Hypothalamus (tissue), 51 donors: ENCODE data around the gene CXXC5.

Source experiments
- DNase-seq, 51 donors: peaks; one replicate each; lab custom pipeline; 2025; lab: John Stamatoyannopoulos, UW

Gene CXXC5

DNA sequence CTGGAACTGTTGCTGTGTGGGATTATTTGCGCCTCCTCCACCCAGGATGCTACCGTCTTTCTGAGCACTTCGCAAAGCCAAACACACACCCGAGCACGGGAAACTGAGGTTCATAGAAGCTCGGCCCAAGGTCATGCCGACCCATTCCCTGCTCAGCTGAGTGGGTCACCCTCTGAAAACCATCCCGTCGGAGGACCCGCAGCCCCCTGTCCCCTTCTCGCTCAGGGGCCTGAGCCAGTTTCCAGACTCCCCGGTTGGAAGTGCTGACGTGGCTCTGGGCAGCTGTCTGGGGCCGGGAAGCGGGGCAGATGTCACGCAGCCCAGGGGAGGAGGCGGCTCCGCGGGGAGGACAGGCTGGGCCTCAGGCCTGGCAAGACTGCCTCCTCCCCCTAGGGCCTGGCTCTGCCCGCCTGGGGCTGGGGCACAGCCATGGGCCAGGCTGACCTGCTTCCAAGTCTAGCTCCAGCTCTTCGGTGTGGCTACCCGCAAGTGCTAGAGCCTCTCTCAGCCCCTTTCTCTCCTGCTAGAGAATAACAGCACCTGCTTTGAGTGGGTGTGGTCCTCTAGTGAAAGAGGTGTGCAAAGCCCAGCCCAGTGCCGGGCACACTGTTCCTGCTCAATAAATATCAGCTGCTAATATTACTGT, 9.9 kb upstream of the CXXC5 start:
- peak in 42 of 51 donors; percentile 45 to 91 (median 79) for DNase-seq

DNA sequence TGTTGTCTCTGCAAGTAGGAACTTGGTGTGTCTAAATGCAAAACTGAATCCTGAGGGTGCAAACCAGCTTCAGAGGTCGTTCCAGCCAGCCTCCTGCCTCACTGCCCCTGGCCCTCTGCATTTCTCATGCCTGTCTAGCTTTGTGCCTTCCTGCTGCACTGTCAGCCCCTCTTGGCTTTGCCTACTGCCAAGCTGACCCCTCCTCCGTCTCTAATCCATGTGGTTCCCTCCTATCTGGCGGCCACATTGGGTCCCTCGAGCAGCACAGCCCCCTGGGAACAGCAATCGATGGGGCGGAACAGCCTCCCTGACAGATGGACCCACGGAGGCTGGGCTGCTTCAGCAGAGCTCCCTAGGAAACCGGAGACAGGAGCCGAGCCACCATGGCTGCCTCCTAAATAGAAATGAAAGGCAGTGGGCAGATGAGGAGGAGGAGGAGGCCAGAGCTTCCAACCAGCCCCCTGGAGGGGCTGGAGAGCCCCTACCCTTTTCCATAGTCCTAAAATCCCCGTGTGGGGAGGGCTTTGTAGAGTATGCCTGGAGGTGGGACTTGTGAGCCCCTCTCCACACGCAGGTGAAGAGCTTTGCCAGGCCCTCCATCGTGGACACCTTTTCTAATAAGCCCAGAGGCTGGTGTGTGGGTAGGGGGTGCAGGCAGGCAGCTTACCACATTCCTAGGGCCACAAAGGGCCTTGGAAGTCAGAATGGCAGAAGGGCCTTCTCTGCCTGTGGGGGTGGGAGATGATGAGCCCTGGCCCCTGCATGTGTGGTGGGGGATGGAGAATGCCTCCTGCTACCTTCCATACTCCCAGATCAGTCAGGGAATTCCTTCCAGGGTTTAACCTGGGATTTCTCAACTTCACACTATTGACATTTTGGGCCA, 9.2 kb upstream of the CXXC5 start:
- DNase-seq: no peak

DNA sequence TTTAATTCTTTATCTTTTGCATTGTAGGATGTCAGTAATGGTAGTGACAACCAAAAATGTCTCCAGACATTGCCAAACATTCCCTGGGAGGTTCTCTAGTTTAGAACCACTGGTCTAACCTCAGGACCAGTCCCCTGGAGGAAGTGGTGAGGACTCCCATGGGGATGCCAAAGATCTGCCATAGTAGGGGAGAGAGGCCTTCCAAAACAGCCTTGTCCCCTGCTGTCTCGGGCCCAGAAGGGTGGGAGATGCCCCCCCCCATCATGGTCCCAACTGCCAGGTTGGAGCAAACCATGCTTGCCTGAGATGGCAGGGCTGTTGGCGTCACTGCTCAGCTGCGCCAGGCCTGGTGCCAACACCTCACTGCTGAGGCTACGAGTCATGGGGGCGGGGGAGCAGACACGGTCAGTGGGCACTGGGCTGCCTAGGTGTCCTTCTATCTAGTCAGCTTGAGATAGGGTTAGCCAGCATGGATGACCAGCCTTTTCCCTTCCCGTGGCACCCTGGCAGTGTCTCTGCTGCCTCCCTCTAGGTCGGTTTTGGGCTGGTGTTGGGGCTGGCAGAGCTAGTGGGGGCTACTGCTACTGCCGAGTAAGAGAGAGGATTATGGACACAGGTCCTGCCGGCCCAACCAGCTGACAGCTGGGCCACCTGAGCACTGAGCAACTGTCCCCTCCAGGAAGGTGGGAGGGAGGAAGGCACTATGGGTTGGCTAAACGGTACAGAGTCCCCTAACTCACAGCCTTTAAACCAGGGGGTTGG, 8.3 kb upstream of the CXXC5 start:
- DNase-seq: peak in 26 of 51 donors; percentile 28 to 72 (median 54)

DNA sequence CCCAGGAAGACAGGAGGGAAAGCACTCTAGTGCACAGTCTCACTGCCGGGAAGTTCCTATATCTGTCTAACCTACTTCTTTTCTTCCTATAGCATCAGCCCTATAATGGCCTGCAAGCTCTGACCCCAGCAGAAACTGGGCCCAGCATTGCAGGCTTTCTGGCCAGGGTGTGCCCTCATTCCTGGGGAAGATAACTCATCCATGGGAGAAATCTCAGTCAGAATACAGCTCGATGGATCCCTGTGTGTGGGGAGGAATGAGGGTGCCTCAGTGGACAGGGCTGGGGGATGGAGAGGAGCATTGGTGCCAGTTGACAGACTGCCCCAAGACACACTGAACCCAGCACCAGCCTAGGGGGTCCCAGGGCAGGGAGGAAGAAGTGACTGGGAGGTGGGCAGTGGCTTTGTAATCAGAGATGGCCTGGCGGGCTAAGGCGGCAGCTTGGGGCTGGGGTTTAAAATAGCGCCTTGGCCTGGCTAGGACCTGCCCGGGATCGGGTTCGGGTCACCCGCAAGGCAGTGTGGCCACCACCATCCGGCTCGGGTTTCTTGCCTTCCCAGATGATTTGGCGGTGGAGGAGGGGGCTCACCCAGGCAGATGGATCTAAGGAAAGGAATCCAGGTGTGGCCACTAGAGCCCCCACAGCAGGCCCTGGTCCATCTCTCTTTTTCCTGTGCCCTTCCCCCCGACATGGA, 7.6 kb upstream of the CXXC5 start:
- DNase-seq: no peak

DNA sequence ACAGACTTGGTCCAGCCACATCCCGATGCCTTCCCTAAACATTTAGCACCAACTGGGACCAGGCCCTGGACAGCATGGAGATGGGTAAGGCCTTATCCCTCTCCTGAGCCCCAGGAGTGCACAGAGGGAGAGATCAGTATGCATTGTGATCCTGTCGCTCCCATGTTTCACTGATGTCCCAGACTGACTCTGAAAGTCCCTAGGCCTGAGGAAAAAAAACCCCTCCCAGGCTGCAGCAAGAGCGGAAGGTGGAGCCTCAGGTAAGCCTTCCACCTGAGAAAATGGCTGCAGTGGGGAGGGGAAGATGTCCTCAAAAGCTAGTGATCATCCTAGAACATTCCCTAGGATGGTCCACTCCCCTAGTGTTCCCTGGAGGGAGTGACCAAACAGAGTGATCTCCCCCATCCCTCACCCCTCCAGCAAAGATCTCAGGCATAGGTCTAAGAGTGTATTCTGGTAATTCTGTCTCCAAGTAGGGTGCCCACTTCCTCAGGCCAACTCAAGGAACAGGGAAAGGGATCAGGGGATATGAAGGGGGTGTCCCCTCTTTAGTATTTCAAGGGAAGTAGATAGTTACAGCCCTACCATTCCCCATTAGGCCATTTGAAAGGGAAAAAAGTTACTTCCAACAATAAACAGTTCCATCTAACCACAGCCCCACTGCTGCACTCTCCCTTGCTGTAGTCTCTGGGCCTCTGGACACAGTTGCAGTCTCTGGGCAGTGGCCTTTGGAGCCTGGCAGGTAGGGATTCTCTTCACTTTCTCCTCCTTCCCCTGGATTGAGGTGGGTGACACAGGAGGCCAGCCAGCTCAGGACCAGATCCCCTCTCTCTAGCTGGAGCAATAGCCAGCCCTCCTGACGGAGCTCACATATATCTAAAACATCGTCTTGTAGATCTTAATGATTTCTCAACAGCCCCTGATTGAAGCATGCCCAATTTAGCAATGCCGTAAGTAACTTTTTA, 6.8 kb upstream of the CXXC5 start:
- DNase-seq: no peak

DNA sequence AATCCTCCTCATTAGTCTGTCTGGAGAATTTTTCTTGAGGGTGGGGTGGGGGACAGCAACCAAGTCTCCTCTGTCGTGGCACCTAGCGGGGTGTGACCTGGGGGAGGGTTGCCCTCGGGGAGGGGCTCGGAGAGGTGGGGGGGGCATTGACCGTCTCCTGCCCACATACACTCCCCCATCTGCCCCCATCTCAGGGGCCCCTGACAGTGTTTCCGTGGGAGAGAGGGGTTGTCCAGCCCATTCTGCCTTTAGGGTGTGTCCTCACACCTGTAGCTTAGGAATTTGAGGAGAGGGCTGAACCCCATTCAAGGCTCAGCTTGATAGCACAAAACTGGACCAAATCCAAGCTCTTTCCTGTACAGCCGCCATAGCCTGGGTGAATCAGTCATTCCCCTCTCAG, 5.9 kb upstream of the CXXC5 start:
- DNase-seq: no peak

DNA sequence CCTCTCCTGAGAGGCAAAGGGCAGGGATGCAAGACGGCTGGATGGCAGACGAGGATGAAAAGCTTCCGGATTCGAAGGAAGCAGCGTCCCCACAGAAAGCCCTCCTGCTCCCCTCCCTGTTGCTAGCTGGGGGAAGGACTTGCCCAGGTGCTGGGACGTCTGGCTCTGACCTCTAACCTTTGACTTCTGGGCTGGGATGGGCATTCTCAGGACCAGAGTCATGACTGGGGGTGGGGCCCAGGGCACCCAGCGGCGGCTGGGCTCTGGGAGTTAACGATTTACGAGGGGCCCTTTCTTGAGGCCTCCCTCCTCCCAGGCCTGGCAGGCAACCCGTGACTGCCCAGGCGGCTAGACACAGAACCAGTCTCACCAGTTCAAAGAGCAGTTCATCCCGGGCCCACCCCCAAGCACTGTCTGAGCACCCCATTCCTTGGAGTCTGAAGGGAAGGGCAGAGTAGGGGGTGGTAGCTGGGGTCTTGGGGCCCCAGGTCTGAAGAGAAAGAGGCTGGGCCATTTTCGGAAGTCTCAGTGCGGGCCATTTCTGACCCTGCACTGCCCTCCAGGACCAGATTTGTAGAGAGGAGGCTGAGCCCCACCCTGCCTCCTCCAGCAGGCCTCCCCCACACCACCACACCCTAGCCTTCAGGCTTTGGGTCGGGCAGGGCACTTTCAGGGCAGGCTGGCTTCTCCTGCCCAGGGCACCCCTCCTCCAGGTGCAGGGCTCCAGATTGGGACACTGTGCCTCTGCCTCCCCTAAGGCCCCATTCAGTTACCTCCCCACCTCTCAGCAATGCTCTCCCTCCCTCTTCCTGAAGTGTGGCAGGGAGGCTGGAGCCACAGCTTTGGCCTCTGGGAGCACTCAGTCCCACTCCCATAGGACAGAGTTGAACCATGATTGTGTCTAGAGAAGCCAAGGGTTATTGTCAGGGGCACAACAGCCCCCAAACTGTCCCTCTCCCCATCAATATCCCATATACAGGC, 5.0 kb upstream of the CXXC5 start:
- no peak for DNase-seq

DNA sequence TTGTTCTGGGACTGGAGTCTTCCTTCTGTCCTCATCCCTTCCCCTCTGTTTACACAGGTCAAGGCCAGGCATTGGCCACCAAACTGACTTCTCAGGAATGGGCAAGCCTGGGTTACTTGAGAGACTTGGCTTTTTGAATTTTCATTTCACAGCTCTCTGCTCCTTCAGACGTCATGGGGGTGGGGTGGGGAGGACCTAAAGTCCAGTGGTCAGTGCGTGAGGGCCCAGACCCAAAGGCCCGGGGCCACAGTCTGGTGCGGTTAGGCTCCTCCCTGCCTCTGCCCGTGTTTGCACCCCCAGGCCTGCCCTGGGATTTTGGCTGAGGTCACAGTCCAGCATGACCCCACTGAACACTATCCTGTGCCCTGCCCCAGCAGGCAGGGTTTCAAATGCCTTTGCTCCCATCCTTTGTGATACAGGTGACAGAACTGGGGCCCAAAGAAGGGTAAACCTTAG, 4.1 kb upstream of the CXXC5 start:
- DNase-seq: no peak

DNA sequence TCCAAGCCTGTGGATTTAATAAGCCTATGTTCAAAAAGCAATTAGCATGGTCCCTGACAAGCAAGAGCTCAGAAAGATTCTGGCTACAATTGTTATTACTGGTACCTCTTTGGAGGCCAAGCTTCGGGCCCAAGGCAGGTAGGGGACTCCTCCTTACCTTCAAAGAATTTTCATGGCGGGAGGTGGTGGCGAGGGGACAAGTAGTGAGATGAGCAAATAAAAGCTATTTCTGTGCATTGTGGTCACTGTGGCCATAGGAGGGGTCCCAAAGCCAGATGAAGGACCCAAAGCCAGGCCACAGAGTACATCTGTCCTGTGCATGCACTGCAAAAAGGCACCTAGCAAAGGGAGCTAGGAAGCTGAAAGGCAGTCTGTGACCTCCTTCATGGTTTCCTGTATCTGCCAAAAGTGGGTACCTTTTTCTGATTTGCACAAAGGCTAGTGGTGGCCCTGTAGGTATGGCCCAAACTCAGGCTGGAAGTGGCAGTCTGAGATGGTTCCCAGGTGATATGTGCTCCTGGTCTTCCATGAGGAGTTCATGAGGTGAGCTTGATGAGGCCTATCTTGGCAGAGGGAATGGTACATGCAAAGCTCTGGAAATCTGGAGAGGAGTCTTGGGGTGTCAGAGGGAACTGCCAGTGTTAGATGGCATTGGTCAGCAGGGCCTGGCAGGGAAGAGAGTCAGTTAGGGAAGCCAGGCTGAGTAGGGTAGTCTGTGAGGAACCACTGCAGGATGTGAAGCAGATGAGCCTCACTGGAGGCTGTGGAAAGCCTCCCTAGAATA, 3.3 kb upstream of the CXXC5 start:
- no peak for DNase-seq

DNA sequence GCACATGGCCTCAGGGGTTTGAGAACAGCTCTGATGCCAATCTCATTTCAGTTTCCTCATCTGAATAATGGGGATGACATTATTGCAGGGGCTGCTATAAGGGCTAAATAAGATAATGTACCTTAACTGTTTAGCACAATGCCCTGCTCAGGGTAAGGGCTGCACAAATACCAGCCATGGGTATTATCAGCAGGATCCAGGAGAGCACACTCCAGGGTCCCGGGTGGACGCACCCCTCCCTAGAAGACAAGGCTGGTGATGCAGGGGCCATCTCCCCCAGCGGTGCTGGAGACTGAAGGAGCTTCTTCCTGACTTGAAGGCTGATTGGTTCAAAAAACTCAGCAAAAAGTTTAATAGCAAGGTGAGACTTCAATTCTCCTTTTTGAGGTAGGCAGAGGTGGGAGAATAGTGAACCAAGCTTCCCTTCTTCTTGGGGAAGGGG, 2.7 kb upstream of the CXXC5 start:
- DNase-seq: no peak

DNA sequence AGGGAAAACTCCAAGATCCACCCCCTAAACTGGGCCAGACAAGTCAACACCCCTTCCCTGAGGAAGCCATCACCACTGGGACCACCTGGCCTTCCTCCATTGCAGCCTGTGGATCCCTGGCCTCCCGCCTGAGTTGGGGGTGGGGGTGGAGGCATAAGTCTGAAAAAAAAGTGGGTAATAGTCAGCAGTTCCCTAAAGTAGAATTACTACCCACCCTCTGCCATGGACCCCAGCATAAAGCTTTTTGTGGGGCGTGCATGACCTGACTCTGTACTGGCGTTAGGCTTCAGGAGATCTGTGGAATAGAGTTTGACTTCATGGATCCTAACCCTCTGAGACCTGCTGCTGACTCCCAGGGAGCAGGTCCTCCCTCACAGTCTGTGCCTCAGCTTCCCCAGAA, 2.0 kb upstream of the CXXC5 start:
- DNase-seq: no peak

DNA sequence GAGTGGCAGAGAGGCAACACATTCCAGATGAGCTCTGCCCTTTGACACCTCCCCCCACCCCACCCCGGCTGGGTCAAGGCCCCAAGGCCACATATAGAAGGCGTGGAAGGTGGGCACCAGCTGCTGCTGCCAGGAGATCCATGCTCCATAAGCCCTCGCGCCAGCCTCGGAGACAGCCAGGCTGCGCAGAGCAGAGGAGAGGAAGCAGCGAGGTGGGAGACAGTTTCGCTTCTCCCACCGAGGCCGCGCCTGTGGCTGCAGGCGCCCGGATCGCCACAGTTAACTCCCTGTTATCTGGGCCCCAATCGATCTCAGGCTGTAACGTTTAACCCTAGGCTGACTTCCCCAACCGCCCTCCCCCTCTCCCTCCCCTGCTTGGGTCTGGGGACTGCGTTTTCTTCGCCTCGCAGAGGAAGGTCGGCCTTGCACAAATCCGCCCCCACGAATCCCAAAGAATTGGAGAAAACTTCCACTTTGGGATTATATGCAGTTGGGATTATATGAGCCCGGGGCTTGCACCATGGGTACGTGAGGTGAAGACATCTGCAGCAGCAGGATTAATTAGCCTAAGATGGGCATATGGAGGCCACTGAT, 1.1 kb upstream of the CXXC5 start:
- DNase-seq: peak in 2 of 51 donors; percentile 17 to 30

DNA sequence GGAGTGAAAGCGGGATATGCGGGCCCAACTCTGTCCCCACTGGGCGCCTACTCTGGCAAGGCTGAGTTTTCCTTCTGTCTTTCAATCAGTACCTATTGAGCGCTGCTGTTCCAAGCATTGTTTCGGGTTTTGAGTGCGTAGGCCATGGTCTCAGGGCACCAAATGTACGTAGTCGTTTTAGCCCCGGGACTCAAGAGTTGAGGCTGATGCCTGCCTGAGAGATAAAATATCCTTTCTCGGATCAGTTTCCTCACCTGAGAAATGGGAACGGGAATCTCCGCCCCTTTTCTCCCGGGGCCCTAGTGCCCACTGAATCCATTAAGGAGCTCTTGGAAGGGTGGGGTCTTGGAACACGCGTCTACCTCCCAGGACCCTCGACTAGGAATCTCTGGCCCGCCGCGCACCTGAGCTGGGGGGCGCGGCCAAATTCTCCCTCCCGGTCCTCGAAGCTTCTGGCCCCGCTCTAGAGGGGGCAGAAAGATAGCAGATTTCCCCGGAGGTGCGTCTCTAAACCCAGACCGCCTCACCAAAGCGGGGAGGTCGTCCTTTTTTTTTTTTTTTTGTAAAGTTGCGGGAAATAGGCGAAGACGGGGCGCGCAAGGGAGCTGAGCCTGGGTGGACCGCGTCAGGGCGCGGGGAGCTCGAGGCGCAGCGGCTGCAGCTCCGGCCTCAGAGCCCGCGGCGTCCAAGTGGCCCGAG, 494 bp upstream of the CXXC5 start:
- DNase-seq: no peak

DNA sequence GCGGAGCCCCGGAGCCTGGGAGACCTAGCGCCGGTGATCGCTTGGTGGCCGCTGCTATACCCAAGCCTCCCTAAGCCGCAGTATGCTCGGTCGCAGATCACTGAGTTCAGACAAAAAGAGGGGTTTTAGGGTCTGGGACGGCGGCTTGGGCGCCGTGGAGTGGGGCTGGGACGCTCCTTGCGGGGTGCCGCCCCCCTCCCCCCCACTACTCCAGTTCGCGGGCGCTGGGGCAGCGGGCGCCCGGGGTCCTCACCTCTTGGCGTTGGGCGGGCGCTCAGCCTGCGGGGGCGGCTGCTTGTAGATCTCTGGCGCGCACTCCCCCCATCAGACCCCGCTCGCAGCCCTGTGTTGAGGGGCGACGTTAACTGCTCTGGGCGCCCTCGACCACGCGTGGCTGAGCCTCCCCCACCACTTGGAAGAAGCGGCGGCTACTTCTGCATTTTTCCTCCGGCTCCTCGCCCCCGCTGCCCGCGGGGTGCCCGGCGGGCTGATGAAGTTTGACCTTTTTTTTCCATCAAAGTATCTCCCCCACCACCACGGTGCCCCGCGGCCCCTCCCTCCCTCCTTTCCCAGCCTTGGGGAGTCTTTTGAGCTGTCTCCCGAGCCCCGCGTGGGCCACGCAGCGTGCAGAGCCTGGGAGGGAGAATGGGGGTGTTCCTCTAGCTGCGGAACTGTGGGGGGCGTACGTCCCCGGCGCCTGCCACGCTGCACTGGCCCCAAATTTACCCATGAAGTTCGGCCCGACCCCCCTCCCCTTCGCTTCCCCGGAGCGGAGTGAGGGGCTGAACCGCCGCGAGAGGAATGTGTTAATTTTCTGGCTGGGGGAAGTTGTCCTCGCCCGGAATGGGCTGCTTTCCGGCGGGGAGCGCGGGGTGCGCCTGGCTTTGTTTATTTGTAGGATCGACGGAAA, 1.2 kb downstream of the CXXC5 start:
- DNase-seq: peak in 17 of 51 donors; percentile 25 to 74 (median 46)

DNA sequence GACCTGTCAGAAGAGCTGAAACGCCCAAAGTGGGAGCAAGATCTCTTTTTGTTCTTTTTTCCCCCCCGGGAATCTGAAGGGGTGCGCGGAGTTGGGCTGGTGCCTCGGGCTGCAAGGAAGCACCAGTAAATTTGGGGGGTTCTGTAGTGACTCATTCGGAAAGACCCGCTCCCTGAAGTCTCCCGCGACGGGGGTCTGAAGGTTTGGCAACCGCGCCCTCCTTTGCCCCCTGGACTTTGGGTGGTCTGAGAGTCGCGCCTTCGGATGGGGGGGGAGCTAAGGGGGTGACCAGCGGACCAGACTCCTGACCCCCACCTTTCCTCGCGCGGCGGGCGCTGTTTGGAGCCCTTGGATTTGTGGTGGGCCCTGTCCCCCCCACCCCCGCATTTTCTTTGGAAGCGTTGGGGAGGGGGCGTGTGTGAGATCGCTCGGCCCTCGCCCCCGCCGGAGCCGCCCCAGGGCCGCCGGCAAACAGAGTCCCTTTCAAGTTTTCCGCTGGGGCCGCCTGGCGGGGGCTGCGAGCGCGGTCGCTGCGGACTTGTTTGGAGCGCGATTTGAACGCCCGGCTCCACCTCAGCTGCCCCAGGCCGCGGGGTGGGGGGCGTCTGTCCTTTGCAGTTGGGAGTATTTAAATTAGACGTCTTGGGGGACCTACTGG, 2.0 kb downstream of the CXXC5 start:
- peak in 25 of 51 donors; percentile 29 to 74 (median 49) for DNase-seq
